Nephron (organoid): ENCODE data around the gene GABRG3.

ENCODE experiments used
- H3K27ac Mint-ChIP-seq, 3 experiments: 2 replicates each; pipeline ENCODE4 v1.8.0; 2020; ENCODE audit warnings: mixed read lengths in 3 of 3, mild to moderate bottlenecking in 2 of 3, moderate library complexity in 1 of 3
- H3K27me3 Mint-ChIP-seq: 2 replicates; pipeline ENCODE4 v1.8.0; 2021; ENCODE audit warnings: low read depth, mild to moderate bottlenecking, moderate library complexity, mixed read lengths
- H3K36me3 Mint-ChIP-seq: 2 replicates; pipeline ENCODE4 v1.8.0; 2020; ENCODE audit warnings: low read depth, mixed read lengths
- H3K4me1 Mint-ChIP-seq: 2 replicates; pipeline ENCODE4 v1.8.0; 2020; ENCODE audit warnings: mixed read lengths
- H3K4me3 Mint-ChIP-seq, 3 experiments: 2 replicates each; pipeline ENCODE4 v1.8.0; 2020; ENCODE audit warnings: mild to moderate bottlenecking in 3 of 3, mixed read lengths in 3 of 3, moderate library complexity in 2 of 3
- H3K9me3 Mint-ChIP-seq: 2 replicates; pipeline ENCODE4 v1.8.0; 2020; ENCODE audit warnings: mixed read lengths
- CTCF ChIP-seq, 3 experiments: fragments of 200-600 bp; sonication (generic); IDR thresholded peaks; one replicate each; pipeline ENCODE4 v1.5.0; 2021; ENCODE audit warnings: antibody characterized with exemption in 3 of 3; ENCODE audit not compliant: unreplicated experiment in 3 of 3

GABRG3 gene

GRCh38 chr15:27396521-27396920 lies 425.5 kb downstream of the GABRG3 start:
- TF ChIP-seq CTCF (IDR thresholded peaks at IDR 0.05; ENCODE audit: unreplicated experiment in 3 of 3) = no peak
- no peak overlapping the region for H3K4me3 Mint-ChIP-seq
- H3K27me3 Mint-ChIP-seq = no peaks in the 10 kb centered on the region
- peaks cover 24% of the 10 kb centered on the region for H3K4me1 Mint-ChIP-seq
- H3K9me3 Mint-ChIP-seq = peaks cover 13% of the 10 kb centered on the region
- no peaks in the 10 kb centered on the region for H3K36me3 Mint-ChIP-seq
- H3K27ac Mint-ChIP-seq = no peak overlapping the region

- Mint-ChIP-seq H3K4me1 (peaks cover 29% of the 10 kb centered on the region), H3K27me3 (no peaks in the 10 kb centered on the region), H3K9me3 (peaks cover 13% of the 10 kb centered on the region), H3K27ac (no peak overlapping the region), H3K4me3 (no peak overlapping the region), H3K36me3 (no peaks in the 10 kb centered on the region)
- no peak for TF ChIP-seq CTCF (IDR thresholded peaks at IDR 0.05; ENCODE audit: unreplicated experiment in 3 of 3)
Measured at GRCh38 chr15:27396996-27397395, 426.0 kb downstream of the GABRG3 start.

GRCh38 chr15:27398631-27399161 lies 427.7 kb downstream of the GABRG3 start:
- H3K27me3 Mint-ChIP-seq = no peaks in the 10 kb centered on the region

GRCh38 chr15:27399241-27399640 lies 428.3 kb downstream of the GABRG3 start:
- H3K27me3 Mint-ChIP-seq = no peaks in the 10 kb centered on the region
- no peak for TF ChIP-seq CTCF (IDR thresholded peaks at IDR 0.05; ENCODE audit: unreplicated experiment in 3 of 3)
- no peaks in the 10 kb centered on the region for H3K36me3 Mint-ChIP-seq
- H3K4me3 Mint-ChIP-seq = no peak overlapping the region
- peaks cover 15% of the 10 kb centered on the region for H3K9me3 Mint-ChIP-seq
- H3K4me1 Mint-ChIP-seq = peaks cover 38% of the 10 kb centered on the region
- H3K27ac Mint-ChIP-seq = peak overlapping the region; percentile 19 to 64 (median 46)

More at GRCh38 chr15:27398631-27399161, 427.7 kb downstream of the GABRG3 start:
- Mint-ChIP-seq H3K36me3 (no peaks in the 10 kb centered on the region), H3K27ac (peak overlapping the region in 1 of 3 experiments; percentile 76), H3K4me3 (no peak overlapping the region), H3K4me1 (peaks cover 38% of the 10 kb centered on the region), H3K9me3 (peaks cover 15% of the 10 kb centered on the region)
- no peak for TF ChIP-seq CTCF (IDR thresholded peaks at IDR 0.05; ENCODE audit: unreplicated experiment in 3 of 3)

GRCh38 chr15:27401471-27401870 lies 430.5 kb downstream of the GABRG3 start:
- peak overlapping the region in 1 of 3 experiments; percentile 22 for H3K4me3 Mint-ChIP-seq
- peaks cover 38% of the 10 kb centered on the region for H3K4me1 Mint-ChIP-seq
- H3K27me3 Mint-ChIP-seq = no peaks in the 10 kb centered on the region
- no peaks in the 10 kb centered on the region for H3K36me3 Mint-ChIP-seq
- no peak for TF ChIP-seq CTCF (IDR thresholded peaks at IDR 0.05; ENCODE audit: unreplicated experiment in 3 of 3)
- H3K27ac Mint-ChIP-seq = peak overlapping the region; percentile 46 to 71 (median 67)
- H3K9me3 Mint-ChIP-seq = peaks cover 6% of the 10 kb centered on the region

GRCh38 chr15:27408428-27408827 lies 437.4 kb downstream of the GABRG3 start:
- Mint-ChIP-seq H3K27me3 (no peaks in the 10 kb centered on the region), H3K4me3 (no peak overlapping the region), H3K27ac (no peak overlapping the region), H3K9me3 (no peaks in the 10 kb centered on the region), H3K4me1 (peaks cover 12% of the 10 kb centered on the region), H3K36me3 (no peaks in the 10 kb centered on the region)
- TF ChIP-seq CTCF (IDR thresholded peaks at IDR 0.05; ENCODE audit: unreplicated experiment in 3 of 3) = no peak
